ENCODE measurements around the gene RABEP2.
"Not testable (repeated sequence)": the region's sequence is repeated elsewhere in the genome, so short reads cannot be mapped to it uniquely, and the experiment has no call there.

The RABEP2 gene

DNA sequence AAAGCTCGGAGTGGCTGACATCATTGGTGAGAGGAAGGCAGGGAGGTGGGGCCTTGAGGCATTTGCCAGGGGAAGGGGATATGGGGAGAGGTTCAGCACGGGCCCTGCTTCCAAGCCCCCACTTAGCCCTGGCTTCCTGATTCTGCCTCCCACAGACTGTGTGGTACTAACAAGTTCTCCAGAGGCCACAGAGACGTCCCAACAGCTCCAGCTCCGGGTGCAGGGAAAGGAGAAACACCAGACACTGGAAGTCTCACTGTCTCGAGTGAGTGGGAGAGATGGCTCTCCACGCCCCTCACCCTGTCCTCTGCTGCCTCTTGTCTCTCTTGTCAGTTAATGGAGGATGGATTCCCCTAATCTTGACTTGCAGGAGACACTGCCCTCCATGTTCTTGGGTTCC, 33.8 kb upstream of the RABEP2 start:
- DNase-seq (ENCODE audit: low read depth), result no peak
- TF ChIP-seq, protein P1, sequence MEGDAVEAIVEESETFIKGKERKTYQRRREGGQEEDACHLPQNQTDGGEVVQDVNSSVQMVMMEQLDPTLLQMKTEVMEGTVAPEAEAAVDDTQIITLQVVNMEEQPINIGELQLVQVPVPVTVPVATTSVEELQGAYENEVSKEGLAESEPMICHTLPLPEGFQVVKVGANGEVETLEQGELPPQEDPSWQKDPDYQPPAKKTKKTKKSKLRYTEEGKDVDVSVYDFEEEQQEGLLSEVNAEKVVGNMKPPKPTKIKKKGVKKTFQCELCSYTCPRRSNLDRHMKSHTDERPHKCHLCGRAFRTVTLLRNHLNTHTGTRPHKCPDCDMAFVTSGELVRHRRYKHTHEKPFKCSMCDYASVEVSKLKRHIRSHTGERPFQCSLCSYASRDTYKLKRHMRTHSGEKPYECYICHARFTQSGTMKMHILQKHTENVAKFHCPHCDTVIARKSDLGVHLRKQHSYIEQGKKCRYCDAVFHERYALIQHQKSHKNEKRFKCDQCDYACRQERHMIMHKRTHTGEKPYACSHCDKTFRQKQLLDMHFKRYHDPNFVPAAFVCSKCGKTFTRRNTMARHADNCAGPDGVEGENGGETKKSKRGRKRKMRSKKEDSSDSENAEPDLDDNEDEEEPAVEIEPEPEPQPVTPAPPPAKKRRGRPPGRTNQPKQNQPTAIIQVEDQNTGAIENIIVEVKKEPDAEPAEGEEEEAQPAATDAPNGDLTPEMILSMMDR (IDR thresholded peaks at IDR 0.05; ENCODE audit: insufficient read depth, low read depth, low read length, missing control alignments), result no peak
- H3K4me3 ChIP-seq (ENCODE audit: low read length), result no peak overlapping the region

DNA sequence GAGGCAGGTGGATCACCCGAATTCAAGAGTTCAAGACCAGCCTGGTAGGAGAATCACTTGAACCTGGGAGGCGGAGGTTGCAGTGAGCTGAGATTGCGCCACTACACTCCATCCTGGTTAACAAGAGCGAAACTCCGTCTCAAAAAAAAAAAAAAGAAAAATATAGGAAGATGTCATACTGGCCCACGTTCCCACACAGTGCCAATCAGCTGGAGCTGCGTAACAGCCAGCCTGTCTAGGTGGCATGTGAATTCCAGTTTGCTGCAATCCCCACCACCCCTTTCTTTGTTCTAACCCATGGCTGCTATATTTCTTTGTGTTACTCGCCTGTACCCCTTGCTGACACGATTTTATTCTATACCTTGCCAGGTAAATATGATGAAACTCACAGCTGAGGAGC, 33.2 kb upstream of the RABEP2 start:
- TF ChIP-seq, protein P1 (IDR thresholded peaks at IDR 0.05; ENCODE audit: insufficient read depth, low read depth, low read length, missing control alignments), result no peak
- no peak overlapping the region for H3K4me3 ChIP-seq (ENCODE audit: low read length)
- no peak for DNase-seq (ENCODE audit: low read depth)

DNA sequence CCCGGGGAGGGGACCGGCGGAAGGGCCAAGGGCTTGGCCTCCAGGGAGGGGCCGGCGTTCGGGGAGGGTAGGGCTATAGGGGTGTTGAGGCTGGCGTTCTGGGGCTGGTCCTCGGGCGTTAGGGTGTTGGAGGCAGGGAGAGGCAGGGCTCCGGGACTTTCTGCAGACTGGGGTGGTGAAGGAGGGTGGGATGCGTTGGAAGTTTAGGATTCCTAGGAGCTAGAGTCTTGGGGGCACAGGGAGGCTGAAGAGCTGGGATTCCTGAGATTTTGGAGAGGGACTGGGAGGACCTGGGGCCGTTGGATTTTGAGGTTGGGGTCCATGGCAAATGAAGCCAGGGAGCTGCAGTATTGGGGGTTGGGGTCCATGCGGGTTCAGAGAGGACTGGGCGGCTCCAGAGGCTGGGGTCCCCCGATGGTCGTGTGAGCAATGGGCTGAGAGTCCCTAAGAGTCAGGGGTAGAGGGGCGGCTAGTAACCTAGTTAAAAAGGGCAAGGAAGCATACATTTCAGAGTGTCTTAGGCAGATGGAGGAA, 26.4 kb upstream of the RABEP2 start:
- TF ChIP-seq, protein P1 (IDR thresholded peaks at IDR 0.05; ENCODE audit: insufficient read depth, low read depth, low read length, missing control alignments), result no peak
- peak; percentile 33 for DNase-seq (ENCODE audit: low read depth)
- H3K4me3 ChIP-seq (ENCODE audit: low read length), result peak overlapping the region; percentile 74

DNA sequence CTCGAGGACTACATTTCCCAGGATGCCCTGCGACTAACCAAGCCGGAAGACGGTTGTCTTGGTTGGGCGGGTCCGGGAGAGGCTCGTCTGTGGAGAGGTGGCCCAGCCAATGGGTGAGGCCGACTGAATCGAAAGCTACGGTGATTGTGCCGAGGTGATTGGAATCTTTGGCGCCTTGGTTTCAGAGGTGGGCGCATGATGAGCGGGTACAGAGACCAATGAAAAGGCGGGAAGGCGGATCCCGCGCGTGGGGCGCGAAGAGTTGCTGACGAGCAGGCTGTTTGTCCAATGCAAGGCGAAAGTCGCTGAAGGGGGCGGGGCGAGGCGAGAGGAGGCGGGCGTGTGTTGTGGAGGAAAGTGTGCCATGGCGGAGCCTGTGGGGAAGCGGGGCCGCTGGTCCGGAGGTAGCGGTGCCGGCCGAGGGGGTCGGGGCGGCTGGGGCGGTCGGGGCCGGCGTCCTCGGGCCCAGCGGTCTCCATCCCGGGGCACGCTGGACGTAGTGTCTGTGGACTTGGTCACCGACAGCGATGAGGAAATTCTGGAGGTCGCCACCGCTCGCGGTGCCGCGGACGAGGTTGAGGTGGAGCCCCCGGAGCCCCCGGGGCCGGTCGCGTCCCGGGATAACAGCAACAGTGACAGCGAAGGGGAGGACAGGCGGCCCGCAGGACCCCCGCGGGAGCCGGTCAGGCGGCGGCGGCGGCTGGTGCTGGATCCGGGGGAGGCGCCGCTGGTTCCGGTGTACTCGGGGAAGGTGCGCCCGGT, 25.8 kb upstream of the RABEP2 start, which contains the start of gene NFATC2IP:
NFATC2IP (plus strand) TSS at position 290 of the 762 bp plus-strand sequence; CDS start at position 365, 75 bp downstream.
- H3K4me3 ChIP-seq (ENCODE audit: low read length), result peak within 1 kb of the TSS; percentile 74
- DNase-seq (ENCODE audit: low read depth), result peak; percentile 100
- TF ChIP-seq, protein P1 (IDR thresholded peaks at IDR 0.05; ENCODE audit: insufficient read depth, low read depth, low read length, missing control alignments), result no peak

DNA sequence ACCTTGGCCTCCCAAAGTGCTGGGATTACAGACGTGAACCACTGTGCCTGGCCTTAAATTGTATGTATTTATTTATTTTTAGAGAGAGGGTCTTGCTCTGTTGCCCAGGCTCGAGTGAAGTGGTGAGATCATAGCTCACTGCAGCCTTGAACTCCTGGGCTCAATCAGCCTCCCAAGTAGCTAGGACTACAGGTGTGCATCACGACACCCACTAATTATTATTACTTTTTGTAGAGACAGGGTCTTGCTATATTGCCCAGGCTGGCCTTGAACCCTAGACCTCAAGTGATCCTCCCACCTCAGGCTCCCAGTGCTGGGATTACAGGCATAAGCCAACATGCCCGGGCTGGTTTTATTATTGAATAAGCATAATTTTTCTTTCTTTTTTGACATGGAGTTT, 21.6 kb upstream of the RABEP2 start:
- no peak for DNase-seq (ENCODE audit: low read depth)
- no peak overlapping the region for H3K4me3 ChIP-seq (ENCODE audit: low read length)
- TF ChIP-seq, protein P1 (IDR thresholded peaks at IDR 0.05; ENCODE audit: insufficient read depth, low read depth, low read length, missing control alignments), result no peak

DNA sequence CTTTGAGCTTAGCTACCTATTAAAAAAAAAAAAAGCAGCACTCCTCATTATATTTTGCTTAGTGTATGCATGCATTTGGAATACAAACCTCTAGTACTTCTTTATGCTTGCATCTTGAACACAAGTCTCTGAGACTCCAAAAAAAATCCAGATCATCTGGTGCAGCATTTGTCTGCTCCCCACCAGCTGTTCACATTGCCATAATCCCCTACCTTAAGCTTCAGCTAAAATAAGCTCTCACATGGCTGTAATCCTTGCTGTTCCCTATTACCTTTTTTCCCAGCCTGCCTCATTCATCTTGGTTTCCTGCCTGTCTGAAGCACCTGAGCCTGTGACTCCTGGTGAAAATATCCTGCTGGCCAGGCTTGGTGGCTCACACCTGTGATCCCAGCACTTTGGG, 18.2 kb upstream of the RABEP2 start:
- TF ChIP-seq, protein P1 (IDR thresholded peaks at IDR 0.05; ENCODE audit: insufficient read depth, low read depth, low read length, missing control alignments), result no peak
- no peak overlapping the region for H3K4me3 ChIP-seq (ENCODE audit: low read length)
- no peak for DNase-seq (ENCODE audit: low read depth)

DNA sequence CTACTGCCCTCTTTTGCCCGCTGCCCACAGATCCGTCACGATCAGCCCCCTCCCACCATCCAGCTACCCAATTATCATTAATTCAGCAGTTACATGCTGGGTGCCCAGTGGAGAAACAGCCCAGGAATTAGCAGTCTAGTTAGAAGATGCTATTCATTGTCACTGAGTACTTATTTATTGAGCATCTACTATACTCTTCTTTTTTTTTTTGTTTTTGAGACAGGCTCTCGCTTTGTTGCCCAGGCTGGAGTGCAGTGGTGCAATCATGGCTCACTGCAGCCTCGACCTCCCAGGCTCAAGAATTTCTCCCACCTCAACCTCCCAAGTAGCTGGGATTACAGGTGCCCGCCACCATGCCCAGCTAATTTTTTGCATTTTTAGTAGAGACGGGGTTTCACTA, 14.8 kb upstream of the RABEP2 start:
- H3K4me3 ChIP-seq (ENCODE audit: low read length); DNase-seq (ENCODE audit: low read depth): not testable (repeated sequence)

Measured in epithelial cell of esophagus (primary cell).